Mesendoderm (in vitro differentiated cells): Measurements from ENCODE around the gene NRXN3.
A peak's percentile ranks its signal among the peaks of the same experiment; 100 is the strongest.

Experiments
- DNase-seq: peaks from one replicate; pipeline ENCODE4 v3.0.0; 2013
- H2AK5ac ChIP-seq: 2 replicates; pipeline ENCODE4 v1.6.1; 2013; ENCODE audit warnings: low read length, inconsistent platforms
- H2BK120ac ChIP-seq: 2 replicates; pipeline ENCODE4 v1.6.1; 2013; ENCODE audit warnings: low read depth, mild to moderate bottlenecking, low read length, moderate library complexity, mixed read lengths
- H2BK15ac ChIP-seq: replicated peaks from 2 replicates; pipeline ENCODE4 v1.6.1; 2013; ENCODE audit warnings: low read depth, mild to moderate bottlenecking, moderate library complexity
- H2BK5ac ChIP-seq: 2 replicates; pipeline ENCODE4 v1.6.1; 2013; ENCODE audit warnings: low read length, inconsistent platforms
- H3K18ac ChIP-seq: 2 replicates; pipeline ENCODE4 v1.6.1; 2013; ENCODE audit warnings: mild to moderate bottlenecking, low read length, mixed read lengths
- H3K23ac ChIP-seq: one replicate; pipeline ENCODE4 v1.6.1; 2013; ENCODE audit warnings: low read length
- H3K27ac ChIP-seq: 2 replicates; pipeline ENCODE4 v1.5.1; 2013; ENCODE audit warnings: low read depth, mild to moderate bottlenecking, inconsistent platforms, low read length, moderate library complexity
- H3K27me3 ChIP-seq: 2 replicates; pipeline ENCODE4 v1.6.1; 2013; ENCODE audit warnings: low read length, control low read depth, mild to moderate bottlenecking, inconsistent platforms; ENCODE audit not compliant: insufficient read depth, poor library complexity
- H3K36me3 ChIP-seq: 2 replicates; pipeline ENCODE4 v1.6.1; 2013; ENCODE audit warnings: low read length, inconsistent platforms; ENCODE audit not compliant: control insufficient read depth, insufficient read depth
- H3K4ac ChIP-seq: one replicate; pipeline ENCODE4 v1.6.1; 2013; ENCODE audit warnings: low read depth, mild to moderate bottlenecking, low read length, moderate library complexity
- H3K4me1 ChIP-seq: 2 replicates; pipeline ENCODE4 v1.6.1; 2013; ENCODE audit warnings: low read depth, low read length, inconsistent platforms; ENCODE audit not compliant: control insufficient read depth
- H3K4me2 ChIP-seq: 2 replicates; pipeline ENCODE4 v1.6.1; 2013; ENCODE audit warnings: low read length
- H3K4me3 ChIP-seq: 2 replicates; pipeline ENCODE4 v1.5.1; 2013; ENCODE audit warnings: mild to moderate bottlenecking, low read length
- H3K56ac ChIP-seq: one replicate; pipeline ENCODE4 v1.6.1; 2013; ENCODE audit warnings: low read length
- H3K79me1 ChIP-seq: 2 replicates; pipeline ENCODE4 v1.6.1; 2013; ENCODE audit warnings: low read length, inconsistent platforms
- H3K79me2 ChIP-seq: 2 replicates; pipeline ENCODE4 v1.6.1; 2013; ENCODE audit warnings: mild to moderate bottlenecking, low read length; ENCODE audit not compliant: control insufficient read depth, insufficient read depth
- H3K9ac ChIP-seq: 2 replicates; pipeline ENCODE4 v1.6.1; 2013; ENCODE audit warnings: low read length, inconsistent platforms
- H4K5ac ChIP-seq: one replicate; pipeline ENCODE4 v1.6.1; 2013; ENCODE audit warnings: low read length
- H4K8ac ChIP-seq: one replicate; pipeline ENCODE4 v1.6.1; 2013; ENCODE audit warnings: low read depth, mild to moderate bottlenecking, control low read depth, low read length, moderate library complexity
- WGBS: extraction: QIAGEN DNeasy Blood & Tissue Kit; methylation state at CpG from one replicate; pipeline ENCODE4 v1.1.7; 2013; ENCODE audit warnings: low lambda C conversion rate, missing lambda C conversion rate; ENCODE audit not compliant: insufficient coverage; ENCODE audit errors: extremely low coverage; 5-methylcytosine and 5-hydroxymethylcytosine counted together

Gene NRXN3

GRCh38 chr14:79513446-79513845 lies 1343.3 kb downstream of the NRXN3 start:
- no peak overlapping the region for H2BK15ac ChIP-seq
- no peak overlapping the region for H3K27ac ChIP-seq
- peaks cover 2% of the 10 kb centered on the region for H3K4me1 ChIP-seq
- H3K79me2 ChIP-seq: no peaks in the 10 kb centered on the region
- DNase-seq: no peak
- H3K36me3 ChIP-seq: no peaks in the 10 kb centered on the region
- no peak overlapping the region for H2AK5ac ChIP-seq
- H3K56ac ChIP-seq: no peak overlapping the region
- peaks cover 2% of the 10 kb centered on the region for H3K27me3 ChIP-seq
- no peak overlapping the region for H3K4me2 ChIP-seq
- H2BK120ac ChIP-seq: no peak overlapping the region
- H3K79me1 ChIP-seq: no peaks in the 10 kb centered on the region
- no peak overlapping the region for H3K9ac ChIP-seq
- no CpG with 5 or more reads among the region's 1 CpG for WGBS
- H2BK5ac ChIP-seq: no peak overlapping the region
- no peak overlapping the region for H3K4ac ChIP-seq
- H3K4me3 ChIP-seq: no peak overlapping the region
- no peak overlapping the region for H4K5ac ChIP-seq
- H4K8ac ChIP-seq: no peak overlapping the region
- no peak overlapping the region for H3K23ac ChIP-seq
- H3K18ac ChIP-seq: no peak overlapping the region

GRCh38 chr14:79514700-79515099 lies 1344.5 kb downstream of the NRXN3 start:
- H3K18ac ChIP-seq: no peak overlapping the region
- no peak overlapping the region for H4K8ac ChIP-seq
- no peak overlapping the region for H2BK15ac ChIP-seq
- H3K27ac ChIP-seq: no peak overlapping the region
- no peak overlapping the region for H3K4me2 ChIP-seq
- H3K56ac ChIP-seq: no peak overlapping the region
- no peak overlapping the region for H4K5ac ChIP-seq
- peaks cover 2% of the 10 kb centered on the region for H3K4me1 ChIP-seq
- no CpG with 5 or more reads among the region's 2 CpGs for WGBS
- peaks cover 2% of the 10 kb centered on the region for H3K27me3 ChIP-seq
- no peaks in the 10 kb centered on the region for H3K36me3 ChIP-seq
- no peaks in the 10 kb centered on the region for H3K79me1 ChIP-seq
- no peak overlapping the region for H2BK120ac ChIP-seq
- no peaks in the 10 kb centered on the region for H3K79me2 ChIP-seq
- DNase-seq: peak; percentile 34
- no peak overlapping the region for H3K4ac ChIP-seq
- no peak overlapping the region for H3K23ac ChIP-seq
- no peak overlapping the region for H3K4me3 ChIP-seq
- no peak overlapping the region for H2AK5ac ChIP-seq
- no peak overlapping the region for H2BK5ac ChIP-seq
- H3K9ac ChIP-seq: no peak overlapping the region

GRCh38 chr14:79515158-79515557 lies 1345.0 kb downstream of the NRXN3 start:
- peaks cover 2% of the 10 kb centered on the region for H3K4me1 ChIP-seq
- no peak for DNase-seq
- no peak overlapping the region for H3K18ac ChIP-seq
- H2AK5ac ChIP-seq: no peak overlapping the region
- H3K79me1 ChIP-seq: no peaks in the 10 kb centered on the region
- peaks cover 2% of the 10 kb centered on the region for H3K27me3 ChIP-seq
- no peak overlapping the region for H3K4ac ChIP-seq
- no peak overlapping the region for H2BK15ac ChIP-seq
- H4K5ac ChIP-seq: no peak overlapping the region
- no peak overlapping the region for H3K56ac ChIP-seq
- no peaks in the 10 kb centered on the region for H3K36me3 ChIP-seq
- H4K8ac ChIP-seq: no peak overlapping the region
- H3K79me2 ChIP-seq: no peaks in the 10 kb centered on the region
- H2BK120ac ChIP-seq: no peak overlapping the region
- no peak overlapping the region for H2BK5ac ChIP-seq
- H3K27ac ChIP-seq: no peak overlapping the region
- H3K9ac ChIP-seq: no peak overlapping the region
- H3K23ac ChIP-seq: no peak overlapping the region
- WGBS: no CpG with 5 or more reads among the region's 3 CpGs
- no peak overlapping the region for H3K4me3 ChIP-seq
- H3K4me2 ChIP-seq: no peak overlapping the region

DNA sequence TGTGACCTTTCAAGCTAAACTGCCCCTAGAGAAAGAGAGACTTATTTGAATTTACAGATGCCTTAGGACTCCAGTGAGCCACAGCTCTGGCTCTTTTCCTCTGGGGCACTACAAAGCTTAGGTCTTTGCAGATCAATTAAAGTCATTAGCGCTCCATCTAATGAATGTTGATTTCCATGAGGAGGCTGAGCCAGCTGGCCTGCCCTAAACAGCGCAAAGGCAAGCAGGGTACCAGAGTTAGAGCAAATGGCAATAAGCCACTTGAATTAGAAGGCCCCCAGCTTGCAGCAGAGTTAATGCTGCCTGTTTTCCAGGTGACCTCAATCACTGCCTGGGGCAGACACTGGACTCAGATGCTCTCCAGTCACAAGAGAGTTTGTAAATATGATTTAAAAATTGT lies 1345.8 kb downstream of the NRXN3 start:
- Histone ChIP-seq H3K4ac (no peak overlapping the region), H3K4me3 (no peak overlapping the region), H3K56ac (no peak overlapping the region), H4K8ac (no peak overlapping the region), H3K9ac (no peak overlapping the region), H2BK15ac (no peak overlapping the region), H3K79me2 (no peaks in the 10 kb centered on the region), H3K36me3 (no peaks in the 10 kb centered on the region), H3K23ac (no peak overlapping the region), H3K79me1 (no peaks in the 10 kb centered on the region), H2BK5ac (no peak overlapping the region), H3K4me1 (peaks cover 2% of the 10 kb centered on the region), H3K4me2 (no peak overlapping the region), H3K18ac (no peak overlapping the region), H2BK120ac (no peak overlapping the region), H2AK5ac (no peak overlapping the region), H3K27me3 (peaks cover under 1% of the 10 kb centered on the region), H4K5ac (no peak overlapping the region), H3K27ac (no peak overlapping the region)
- DNase-seq: peak; percentile 70
- WGBS: no CpG with 5 or more reads among the region's 2 CpGs

DNA sequence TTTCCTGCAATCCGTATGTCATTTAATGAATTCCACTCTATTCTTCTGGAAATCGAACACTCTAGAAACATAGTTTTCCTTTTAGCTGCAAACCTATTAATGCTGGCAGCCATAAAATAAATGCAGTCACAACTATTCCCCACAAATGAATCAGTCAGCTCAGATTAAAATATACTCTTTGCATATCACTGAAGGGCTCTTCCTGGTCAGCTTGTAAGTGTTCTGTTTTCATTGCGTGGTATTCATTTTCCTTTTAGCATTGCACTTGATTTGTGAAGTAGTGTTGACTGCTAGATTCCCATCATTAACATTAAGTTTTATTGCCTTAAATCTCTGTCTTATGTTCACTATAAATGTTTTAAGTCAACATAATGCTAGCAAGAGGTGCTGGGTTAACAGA lies 1355.2 kb downstream of the NRXN3 start:
- Histone ChIP-seq H3K56ac (no peak overlapping the region), H4K8ac (no peak overlapping the region), H2BK120ac (no peak overlapping the region), H3K27me3 (no peaks in the 10 kb centered on the region), H3K79me1 (no peaks in the 10 kb centered on the region), H3K9ac (no peak overlapping the region), H3K23ac (no peak overlapping the region), H3K36me3 (no peaks in the 10 kb centered on the region), H3K18ac (no peak overlapping the region), H3K4me1 (no peaks in the 10 kb centered on the region), H3K27ac (no peak overlapping the region), H3K4me2 (no peak overlapping the region), H3K4me3 (no peak overlapping the region), H3K4ac (no peak overlapping the region), H2BK5ac (no peak overlapping the region), H3K79me2 (no peaks in the 10 kb centered on the region), H4K5ac (no peak overlapping the region), H2AK5ac (no peak overlapping the region), H2BK15ac (no peak overlapping the region)
- no peak for DNase-seq
- WGBS: no CpG with 5 or more reads among the region's 3 CpGs

- no peak overlapping the region for H3K9ac ChIP-seq
- DNase-seq: no peak
- no peak overlapping the region for H3K4me3 ChIP-seq
- H3K36me3 ChIP-seq: no peaks in the 10 kb centered on the region
- no peak overlapping the region for H2AK5ac ChIP-seq
- H3K79me2 ChIP-seq: no peaks in the 10 kb centered on the region
- H3K18ac ChIP-seq: no peak overlapping the region
- H4K5ac ChIP-seq: no peak overlapping the region
- H3K4ac ChIP-seq: no peak overlapping the region
- H3K23ac ChIP-seq: no peak overlapping the region
- H2BK15ac ChIP-seq: no peak overlapping the region
- no peak overlapping the region for H2BK5ac ChIP-seq
- no peaks in the 10 kb centered on the region for H3K4me1 ChIP-seq
- H3K27me3 ChIP-seq: no peaks in the 10 kb centered on the region
- H4K8ac ChIP-seq: no peak overlapping the region
- no peaks in the 10 kb centered on the region for H3K79me1 ChIP-seq
- no peak overlapping the region for H2BK120ac ChIP-seq
- WGBS: no CpG with 5 or more reads among the region's 16 CpGs
- H3K56ac ChIP-seq: peak overlapping the region; percentile 10
- H3K27ac ChIP-seq: no peak overlapping the region
- no peak overlapping the region for H3K4me2 ChIP-seq
Measured at GRCh38 chr14:79528828-79529416, 1358.7 kb downstream of the NRXN3 start.
